Measurements from ENCODE around the gene RDH12. TPM values are rescaled to one million over a fixed set of nuclear protein-coding genes. Genes with fewer than 3 reads are reported as not detected.

The RDH12 gene
- total and polyA plus RNA-seq, 3 experiments from 2014 or later, result not detected

- no peaks in the 10 kb centered on the region for H3K9me3 ChIP-seq (ENCODE audit: low read length)
- Mint-ChIP-seq H3K27ac (no peak overlapping the region), H3K27me3 (peaks cover 14 to 38% of the 10 kb centered on the region in 2 donors), H3K4me1 (peaks cover 3 to 10% (median 5%) of the 10 kb centered on the region in 3 donors), H3K4me3 (no peak overlapping the region), H3K36me3 (no peaks in the 10 kb centered on the region), H3K9me3 (no peaks in the 10 kb centered on the region)
- CTCF ChIA-PET, result no interaction called here
- no peaks in the 10 kb centered on the region for H3K36me3 ChIP-seq (ENCODE audit: insufficient read depth, low read length)
- no peak overlapping the region for H3K4me3 ChIP-seq (ENCODE audit: low read length)
- POLR2A ChIA-PET, result no interaction called here
- H3K27me3 ChIP-seq (ENCODE audit: insufficient read depth, low read length, poor library complexity, severe bottlenecking), result peaks cover 9% of the 10 kb centered on the region
- no peaks in the 10 kb centered on the region for H3K4me1 ChIP-seq (ENCODE audit: insufficient read depth, low read length)
- no peak overlapping the region for H3K27ac ChIP-seq (ENCODE audit: low read depth, low read length)
- DNase-seq, result no peak
Measured at GRCh38 chr14:67719866-67720265, 18.2 kb downstream of the RDH12 start.

- no peak overlapping the region for H3K4me3 Mint-ChIP-seq
- DNase-seq, result no peak
- peaks cover 16 to 50% of the 10 kb centered on the region in 2 donors for H3K27me3 Mint-ChIP-seq
- Histone ChIP-seq H3K36me3 (ENCODE audit: insufficient read depth, low read length) (no peaks in the 10 kb centered on the region), H3K27ac (ENCODE audit: low read depth, low read length) (no peak overlapping the region), H3K4me3 (ENCODE audit: low read length) (no peak overlapping the region), H3K9me3 (ENCODE audit: low read length) (no peaks in the 10 kb centered on the region), H3K27me3 (ENCODE audit: insufficient read depth, low read length, poor library complexity, severe bottlenecking) (peaks cover 14% of the 10 kb centered on the region), H3K4me1 (ENCODE audit: insufficient read depth, low read length) (no peaks in the 10 kb centered on the region)
- peaks cover 3 to 10% (median 5%) of the 10 kb centered on the region in 3 donors for H3K4me1 Mint-ChIP-seq
- no peaks in the 10 kb centered on the region for H3K9me3 Mint-ChIP-seq
- no peak overlapping the region for H3K27ac Mint-ChIP-seq
- H3K36me3 Mint-ChIP-seq, result no peaks in the 10 kb centered on the region
- POLR2A ChIA-PET, result no interaction called here
- CTCF ChIA-PET, result no interaction called here
Measured at GRCh38 chr14:67721875-67722274, 20.2 kb downstream of the RDH12 start.

GRCh38 chr14:67722293-67722692, 20.6 kb downstream of the RDH12 start:
- Histone ChIP-seq H3K36me3 (ENCODE audit: insufficient read depth, low read length) (no peaks in the 10 kb centered on the region), H3K27ac (ENCODE audit: low read depth, low read length) (no peak overlapping the region), H3K9me3 (ENCODE audit: low read length) (no peaks in the 10 kb centered on the region), H3K27me3 (ENCODE audit: insufficient read depth, low read length, poor library complexity, severe bottlenecking) (peaks cover 14% of the 10 kb centered on the region), H3K4me3 (ENCODE audit: low read length) (no peak overlapping the region), H3K4me1 (ENCODE audit: insufficient read depth, low read length) (no peaks in the 10 kb centered on the region)
- H3K27me3 Mint-ChIP-seq, result peaks cover 16 to 50% of the 10 kb centered on the region in 2 donors
- ChIA-PET POLR2A (no interaction called here), CTCF (no interaction called here)
- H3K27ac Mint-ChIP-seq, result peak overlapping the region in 1 of 8 donors; percentile 40
- peaks cover 3 to 10% (median 5%) of the 10 kb centered on the region in 3 donors for H3K4me1 Mint-ChIP-seq
- H3K4me3 Mint-ChIP-seq, result no peak overlapping the region
- no peak for DNase-seq
- no peaks in the 10 kb centered on the region for H3K9me3 Mint-ChIP-seq
- H3K36me3 Mint-ChIP-seq, result no peaks in the 10 kb centered on the region

- no peak overlapping the region for H3K27ac Mint-ChIP-seq
- peaks cover 16 to 45% of the 10 kb centered on the region in 2 donors for H3K27me3 Mint-ChIP-seq
- DNase-seq, result no peak
- POLR2A ChIA-PET, result no interaction called here
- peaks cover 3 to 10% (median 5%) of the 10 kb centered on the region in 3 donors for H3K4me1 Mint-ChIP-seq
- no peak overlapping the region for H3K4me3 Mint-ChIP-seq
- CTCF ChIA-PET, result no interaction called here
- peaks cover 0 to 6% (median 0%) of the 10 kb centered on the region in 3 donors for H3K36me3 Mint-ChIP-seq
- no peak overlapping the region for H3K27ac ChIP-seq (ENCODE audit: low read depth, low read length)
- no peaks in the 10 kb centered on the region for H3K9me3 Mint-ChIP-seq
- no peak overlapping the region for H3K4me3 ChIP-seq (ENCODE audit: low read length)
- no peaks in the 10 kb centered on the region for H3K9me3 ChIP-seq (ENCODE audit: low read length)
- H3K27me3 ChIP-seq (ENCODE audit: insufficient read depth, low read length, poor library complexity, severe bottlenecking), result peaks cover 14% of the 10 kb centered on the region
- H3K36me3 ChIP-seq (ENCODE audit: insufficient read depth, low read length), result no peaks in the 10 kb centered on the region
- no peaks in the 10 kb centered on the region for H3K4me1 ChIP-seq (ENCODE audit: insufficient read depth, low read length)
Measured at GRCh38 chr14:67725171-67725570, 23.5 kb downstream of the RDH12 start.

GRCh38 chr14:67727361-67727760, 25.7 kb downstream of the RDH12 start:
- Mint-ChIP-seq H3K36me3 (peaks cover 0 to 6% (median 0%) of the 10 kb centered on the region in 3 donors), H3K4me1 (peaks cover 3 to 7% (median 4%) of the 10 kb centered on the region in 3 donors), H3K27me3 (peaks cover 16 to 34% of the 10 kb centered on the region in 2 donors), H3K9me3 (no peaks in the 10 kb centered on the region), H3K4me3 (no peak overlapping the region), H3K27ac (no peak overlapping the region)
- CTCF ChIA-PET, result interaction anchor here (1.4 kb wide), 1 partner anchor 16 kb away, joined by 4 read pairs; no protein-coding TSS in a partner anchor
- no peak overlapping the region for H3K4me3 ChIP-seq (ENCODE audit: low read length)
- no peak overlapping the region for H3K27ac ChIP-seq (ENCODE audit: low read depth, low read length)
- POLR2A ChIA-PET, result no interaction called here
- no peaks in the 10 kb centered on the region for H3K4me1 ChIP-seq (ENCODE audit: insufficient read depth, low read length)
- H3K27me3 ChIP-seq (ENCODE audit: insufficient read depth, low read length, poor library complexity, severe bottlenecking), result peaks cover 14% of the 10 kb centered on the region
- no peaks in the 10 kb centered on the region for H3K9me3 ChIP-seq (ENCODE audit: low read length)
- no peak for DNase-seq
- no peaks in the 10 kb centered on the region for H3K36me3 ChIP-seq (ENCODE audit: insufficient read depth, low read length)

- no peak overlapping the region for H3K27ac Mint-ChIP-seq
- no peaks in the 10 kb centered on the region for H3K9me3 Mint-ChIP-seq
- no peak overlapping the region for H3K4me3 Mint-ChIP-seq
- no peaks in the 10 kb centered on the region for H3K36me3 ChIP-seq (ENCODE audit: insufficient read depth, low read length)
- H3K27me3 ChIP-seq (ENCODE audit: insufficient read depth, low read length, poor library complexity, severe bottlenecking), result peaks cover 14% of the 10 kb centered on the region
- ChIA-PET CTCF (no interaction called here), POLR2A (no interaction called here)
- no peaks in the 10 kb centered on the region for H3K4me1 ChIP-seq (ENCODE audit: insufficient read depth, low read length)
- no peaks in the 10 kb centered on the region for H3K4me1 Mint-ChIP-seq
- H3K36me3 Mint-ChIP-seq, result peaks cover 0 to 6% (median 0%) of the 10 kb centered on the region in 3 donors
- DNase-seq, result no peak
- H3K4me3 ChIP-seq (ENCODE audit: low read length), result no peak overlapping the region
- H3K27ac ChIP-seq (ENCODE audit: low read depth, low read length), result no peak overlapping the region
- peaks cover 9 to 26% of the 10 kb centered on the region in 2 donors for H3K27me3 Mint-ChIP-seq
- no peaks in the 10 kb centered on the region for H3K9me3 ChIP-seq (ENCODE audit: low read length)
Measured at GRCh38 chr14:67728258-67728657, 26.6 kb downstream of the RDH12 start.

- no peaks in the 10 kb centered on the region for H3K9me3 ChIP-seq (ENCODE audit: low read length)
- H3K4me1 Mint-ChIP-seq, result no peaks in the 10 kb centered on the region
- H3K4me3 ChIP-seq (ENCODE audit: low read length), result no peak overlapping the region
- DNase-seq, result no peak
- no peak overlapping the region for H3K27ac ChIP-seq (ENCODE audit: low read depth, low read length)
- H3K27me3 Mint-ChIP-seq, result peaks cover 7 to 16% of the 10 kb centered on the region in 2 donors
- H3K36me3 Mint-ChIP-seq, result peaks cover 0 to 6% (median 0%) of the 10 kb centered on the region in 3 donors
- no peak overlapping the region for H3K4me3 Mint-ChIP-seq
- H3K27me3 ChIP-seq (ENCODE audit: insufficient read depth, low read length, poor library complexity, severe bottlenecking), result peaks cover 7% of the 10 kb centered on the region
- no peaks in the 10 kb centered on the region for H3K9me3 Mint-ChIP-seq
- ChIA-PET POLR2A (no interaction called here), CTCF (no interaction called here)
- H3K27ac Mint-ChIP-seq, result no peak overlapping the region
- H3K36me3 ChIP-seq (ENCODE audit: insufficient read depth, low read length), result no peaks in the 10 kb centered on the region
- no peaks in the 10 kb centered on the region for H3K4me1 ChIP-seq (ENCODE audit: insufficient read depth, low read length)
Measured at GRCh38 chr14:67729072-67729885, 27.6 kb downstream of the RDH12 start.

- Mint-ChIP-seq H3K4me3 (no peak overlapping the region), H3K36me3 (peaks cover 0 to 5% (median 0%) of the 10 kb centered on the region in 3 donors), H3K4me1 (no peaks in the 10 kb centered on the region), H3K27ac (peak overlapping the region in 1 of 8 donors; percentile 10), H3K9me3 (no peaks in the 10 kb centered on the region), H3K27me3 (no peaks in the 10 kb centered on the region)
- ChIA-PET POLR2A (no interaction called here), CTCF (no interaction called here)
- Histone ChIP-seq H3K9me3 (ENCODE audit: low read length) (no peaks in the 10 kb centered on the region), H3K4me3 (ENCODE audit: low read length) (no peak overlapping the region), H3K36me3 (ENCODE audit: insufficient read depth, low read length) (no peaks in the 10 kb centered on the region), H3K27ac (ENCODE audit: low read depth, low read length) (no peak overlapping the region), H3K27me3 (ENCODE audit: insufficient read depth, low read length, poor library complexity, severe bottlenecking) (no peaks in the 10 kb centered on the region), H3K4me1 (ENCODE audit: insufficient read depth, low read length) (no peaks in the 10 kb centered on the region)
- DNase-seq, result no peak
Measured at GRCh38 chr14:67733616-67734015, 31.9 kb downstream of the RDH12 start.

Measured in CD8-positive, alpha-beta memory T cell (primary cell).